ENCODE measurements around the gene VENTX. TPM values are rescaled to one million over a fixed set of nuclear protein-coding genes. Genes with fewer than 3 reads are reported as not detected.

Gene VENTX
- total RNA-seq, 1 donor from 2014 or later, result not detected

GRCh38 chr10:133266056-133266795, 28.6 kb downstream of the VENTX start:
- Mint-ChIP-seq H3K36me3 (ENCODE audit: unreplicated experiment) (no peaks in the 10 kb centered on the region), H3K27me3 (ENCODE audit: unreplicated experiment) (no peaks in the 10 kb centered on the region), H3K4me1 (ENCODE audit: unreplicated experiment) (peaks cover 7% of the 10 kb centered on the region), H3K27ac (ENCODE audit: unreplicated experiment) (no peak overlapping the region), H3K4me3 (ENCODE audit: unreplicated experiment) (no peak overlapping the region), H3K9me3 (ENCODE audit: unreplicated experiment) (no peaks in the 10 kb centered on the region)
- TF ChIP-seq CTCF (IDR thresholded peaks at IDR 0.05), result no peak
- DNase-seq (ENCODE audit: extremely low spot score, unreplicated experiment), result no peak

- H3K9me3 Mint-ChIP-seq (ENCODE audit: unreplicated experiment), result no peaks in the 10 kb centered on the region
- H3K27ac Mint-ChIP-seq (ENCODE audit: unreplicated experiment), result no peak overlapping the region
- no peak for TF ChIP-seq CTCF (IDR thresholded peaks at IDR 0.05)
- H3K4me3 Mint-ChIP-seq (ENCODE audit: unreplicated experiment), result no peak overlapping the region
- H3K27me3 Mint-ChIP-seq (ENCODE audit: unreplicated experiment), result no peaks in the 10 kb centered on the region
- no peaks in the 10 kb centered on the region for H3K36me3 Mint-ChIP-seq (ENCODE audit: unreplicated experiment)
- no peak for DNase-seq (ENCODE audit: extremely low spot score, unreplicated experiment)
- peaks cover 4% of the 10 kb centered on the region for H3K4me1 Mint-ChIP-seq (ENCODE audit: unreplicated experiment)
These were observed 29.6 kb downstream of the VENTX start for GRCh38 chr10:133267293-133267692.

- no peaks in the 10 kb centered on the region for H3K27me3 Mint-ChIP-seq (ENCODE audit: unreplicated experiment)
- no peak for DNase-seq (ENCODE audit: extremely low spot score, unreplicated experiment)
- no peaks in the 10 kb centered on the region for H3K9me3 Mint-ChIP-seq (ENCODE audit: unreplicated experiment)
- H3K36me3 Mint-ChIP-seq (ENCODE audit: unreplicated experiment), result no peaks in the 10 kb centered on the region
- H3K4me1 Mint-ChIP-seq (ENCODE audit: unreplicated experiment), result peaks cover 2% of the 10 kb centered on the region
- H3K27ac Mint-ChIP-seq (ENCODE audit: unreplicated experiment), result no peak overlapping the region
- TF ChIP-seq CTCF (IDR thresholded peaks at IDR 0.05), result no peak
- no peak overlapping the region for H3K4me3 Mint-ChIP-seq (ENCODE audit: unreplicated experiment)
These were observed 30.2 kb downstream of the VENTX start for GRCh38 chr10:133267829-133268228.

- H3K4me1 Mint-ChIP-seq (ENCODE audit: unreplicated experiment), result peaks cover 2% of the 10 kb centered on the region
- no peaks in the 10 kb centered on the region for H3K36me3 Mint-ChIP-seq (ENCODE audit: unreplicated experiment)
- DNase-seq (ENCODE audit: extremely low spot score, unreplicated experiment), result no peak
- no peak overlapping the region for H3K4me3 Mint-ChIP-seq (ENCODE audit: unreplicated experiment)
- no peak for TF ChIP-seq CTCF (IDR thresholded peaks at IDR 0.05)
- no peak overlapping the region for H3K27ac Mint-ChIP-seq (ENCODE audit: unreplicated experiment)
- no peaks in the 10 kb centered on the region for H3K9me3 Mint-ChIP-seq (ENCODE audit: unreplicated experiment)
- no peaks in the 10 kb centered on the region for H3K27me3 Mint-ChIP-seq (ENCODE audit: unreplicated experiment)
These were observed 30.9 kb downstream of the VENTX start for GRCh38 chr10:133268532-133268931.

- TF ChIP-seq CTCF (IDR thresholded peaks at IDR 0.05), result no peak
- no peak overlapping the region for H3K27ac Mint-ChIP-seq (ENCODE audit: unreplicated experiment)
- H3K9me3 Mint-ChIP-seq (ENCODE audit: unreplicated experiment), result no peaks in the 10 kb centered on the region
- H3K36me3 Mint-ChIP-seq (ENCODE audit: unreplicated experiment), result no peaks in the 10 kb centered on the region
- H3K4me1 Mint-ChIP-seq (ENCODE audit: unreplicated experiment), result peaks cover 1% of the 10 kb centered on the region
- no peak overlapping the region for H3K4me3 Mint-ChIP-seq (ENCODE audit: unreplicated experiment)
- H3K27me3 Mint-ChIP-seq (ENCODE audit: unreplicated experiment), result no peaks in the 10 kb centered on the region
- DNase-seq (ENCODE audit: extremely low spot score, unreplicated experiment), result no peak
These were observed 31.7 kb downstream of the VENTX start for GRCh38 chr10:133269367-133269766.

Measured in osteocyte (in vitro differentiated cells).